Mononuclear cell (primary cell): ENCODE results near the gene ANKRD65. TPM values are rescaled to one million over a fixed set of nuclear protein-coding genes. Genes with fewer than 3 reads are reported as not detected.

ENCODE experiments used
- H3K27me3 ChIP-seq: 2 replicates; pipeline ENCODE4 v1.6.0; 2011; ENCODE audit warnings: low read length, control low read depth; ENCODE audit not compliant: insufficient read depth
- H3K4me1 ChIP-seq: 2 replicates; pipeline ENCODE4 v1.5.1; 2011; ENCODE audit warnings: mild to moderate bottlenecking, low read length, control low read depth; ENCODE audit not compliant: insufficient read depth
- H3K4me3 ChIP-seq: 2 replicates; pipeline ENCODE4 v1.5.1; 2011; ENCODE audit warnings: mild to moderate bottlenecking, low read length, moderate library complexity
- H3K9me3 ChIP-seq: 2 replicates; pipeline ENCODE4 v1.5.1; 2011; ENCODE audit warnings: low read depth, mild to moderate bottlenecking, control low read depth, low read length
- total RNA-seq: library from RNA; depleted of rRNA; stranded (reverse); fragments of >200 nt; gene quantifications from one replicate; pipeline ENCODE4 v1.2.3, GENCODE V29; 2012

Gene ANKRD65
- total RNA-seq, 1 donor: not detected

DNA sequence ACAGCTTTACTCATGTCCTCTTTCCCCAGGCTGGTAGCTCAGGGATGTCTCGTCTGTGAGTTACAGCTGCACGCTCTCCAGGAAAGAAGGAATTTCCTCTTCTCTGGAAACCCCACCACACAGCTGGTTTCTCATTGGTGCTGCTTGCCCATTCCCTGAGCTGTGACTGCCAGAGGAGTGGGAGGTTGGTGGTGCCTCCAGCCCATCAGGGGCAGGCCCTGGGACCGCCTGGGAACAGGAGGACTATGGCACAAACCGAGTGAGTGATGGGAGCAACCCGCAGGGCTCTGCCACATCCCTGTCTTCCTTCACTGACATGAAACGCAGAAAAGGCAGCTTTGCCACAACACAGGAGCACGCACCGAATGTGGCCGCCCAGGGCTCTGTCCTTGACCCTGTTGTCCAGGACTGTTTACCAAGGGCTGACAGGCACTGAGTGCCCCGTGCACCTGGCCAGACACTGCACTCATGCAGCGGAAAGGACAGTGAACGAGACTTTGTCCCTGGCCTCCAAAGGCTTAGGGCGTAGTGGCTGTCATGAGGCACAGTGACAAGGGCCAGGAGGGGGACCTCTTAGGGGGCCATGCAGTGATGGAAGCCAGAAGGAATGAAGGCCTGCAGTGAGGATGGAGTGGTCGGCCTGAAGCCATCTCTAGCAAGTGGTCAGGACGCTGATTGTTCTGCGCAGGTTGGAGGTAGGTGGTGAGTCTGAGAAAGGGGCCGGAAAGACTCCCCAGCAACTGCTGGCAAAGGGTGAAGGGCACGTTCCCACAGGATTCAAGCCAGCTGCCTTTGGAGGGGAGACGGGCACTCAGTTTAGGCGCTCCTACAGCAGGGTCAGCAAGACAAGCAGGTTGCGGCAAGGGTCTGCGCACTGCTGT, 20.3 kb downstream of the ANKRD65 start:
- H3K9me3 ChIP-seq: no peaks in the 10 kb centered on the region
- H3K27me3 ChIP-seq: no peaks in the 10 kb centered on the region
- peaks cover 43% of the 10 kb centered on the region for H3K4me1 ChIP-seq
- H3K4me3 ChIP-seq: no peak overlapping the region

DNA sequence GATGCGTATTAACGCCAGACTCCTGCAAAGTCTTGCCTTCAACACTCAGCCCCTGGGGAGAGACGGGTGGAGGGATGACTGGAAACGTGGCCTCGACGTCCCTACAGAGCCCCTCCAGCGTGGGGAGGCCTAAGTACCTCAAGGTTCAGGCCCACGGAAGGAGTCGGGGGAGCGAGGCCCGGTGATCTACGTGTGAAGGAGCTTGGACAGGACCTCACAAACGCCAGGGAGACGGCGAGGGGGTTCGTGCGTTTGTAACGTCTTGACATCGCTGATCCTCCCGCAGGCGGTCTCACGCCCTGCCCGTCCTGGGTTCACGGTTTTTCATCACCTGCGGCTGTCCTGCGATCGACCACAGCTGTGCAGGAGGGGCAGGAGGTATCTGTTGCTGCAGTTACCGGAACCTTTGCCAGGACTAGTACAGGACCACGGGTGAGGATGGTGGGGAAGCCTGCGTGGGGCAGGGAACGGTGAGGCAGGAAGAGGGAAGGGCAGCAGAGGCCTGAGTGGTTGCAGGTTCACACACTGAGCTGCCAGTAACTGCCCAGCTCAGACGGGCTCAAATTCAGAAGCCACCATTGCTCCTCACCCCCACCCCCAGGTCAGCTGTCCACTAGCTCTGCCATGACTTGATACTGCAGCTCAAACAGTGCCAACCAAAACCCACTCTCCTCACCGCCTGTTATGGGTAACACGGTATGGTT, 21.1 kb downstream of the ANKRD65 start:
- Histone ChIP-seq H3K4me3 (peak overlapping the region; percentile 94), H3K4me1 (peaks cover 35% of the 10 kb centered on the region), H3K9me3 (no peaks in the 10 kb centered on the region)

DNA sequence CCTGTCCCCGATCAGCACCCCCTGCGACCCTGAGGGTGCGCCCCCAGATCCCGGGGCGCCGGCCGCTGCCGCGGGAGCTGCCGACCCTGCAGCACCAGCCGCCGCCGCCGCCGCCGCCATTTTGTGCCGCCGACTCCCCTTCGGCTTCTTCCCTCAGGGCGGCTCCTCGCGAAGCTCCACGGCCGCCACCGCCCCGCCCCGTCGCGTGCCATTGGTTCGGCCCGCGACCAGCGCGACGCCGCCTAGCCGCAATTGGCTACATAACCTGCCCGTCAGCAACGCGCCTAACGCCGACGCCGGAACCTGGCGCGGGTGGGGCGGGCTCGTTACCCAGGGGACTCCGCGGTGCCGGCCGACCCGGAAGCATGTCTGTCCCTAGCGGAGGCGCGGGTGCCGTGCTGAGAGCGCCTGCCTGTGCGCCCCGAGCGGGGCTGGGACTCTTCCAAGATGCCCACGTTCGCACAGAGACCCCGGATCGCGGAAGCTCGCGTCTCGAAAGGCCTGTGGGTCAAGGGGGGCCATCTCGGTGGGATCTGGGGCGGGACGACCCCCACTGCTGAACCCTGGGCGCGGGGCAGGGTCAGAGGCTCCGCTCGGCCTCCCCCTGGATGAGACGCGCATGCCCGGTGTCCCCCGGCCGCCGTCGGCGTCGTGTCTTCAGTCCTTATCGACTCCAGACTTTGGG, 21.7 kb downstream of the ANKRD65 start, which contains the start of gene CCNL2:
TSS of gene CCNL2 (minus strand) at position 149 of the 685 bp plus-strand sequence. CDS start at position 120, 29 bp downstream.
- H3K27me3 ChIP-seq: no peaks in the 10 kb centered on the region
- no peaks in the 10 kb centered on the region for H3K9me3 ChIP-seq
- peak within 1 kb of the TSS; percentile 94 for H3K4me3 ChIP-seq
- H3K4me1 ChIP-seq: peaks cover 35% of the 10 kb centered on the region

More for the DNA sequence above, 21.1 kb downstream of the ANKRD65 start:
- H3K27me3 ChIP-seq: no peaks in the 10 kb centered on the region

DNA sequence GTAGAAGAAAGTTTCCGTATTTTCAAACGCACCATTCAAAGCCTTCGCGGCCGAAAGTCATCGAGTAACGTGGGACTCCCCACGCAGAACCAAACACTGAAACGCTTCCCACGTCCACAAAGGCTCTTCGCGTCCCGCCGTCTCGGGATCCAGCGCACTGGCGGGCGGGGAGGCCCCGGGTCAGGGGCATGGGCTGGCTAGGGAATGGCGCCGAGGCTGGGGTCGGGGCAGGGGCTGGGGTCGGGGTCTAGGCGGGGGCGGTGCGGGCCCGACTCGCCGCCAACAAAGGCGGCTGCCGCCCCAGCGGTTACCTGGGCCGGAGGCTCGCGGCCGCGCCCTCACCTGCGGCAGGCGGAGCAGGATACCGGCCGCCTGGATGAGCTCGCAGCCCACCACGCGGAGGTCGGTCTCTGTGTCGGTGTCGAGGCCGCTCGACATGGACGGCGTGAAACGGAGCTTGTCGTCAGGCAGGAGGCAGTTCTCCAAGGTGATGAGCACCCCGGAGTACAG, 22.3 kb downstream of the ANKRD65 start:
- no peaks in the 10 kb centered on the region for H3K27me3 ChIP-seq
- peak overlapping the region; percentile 94 for H3K4me3 ChIP-seq
- H3K4me1 ChIP-seq: peaks cover 35% of the 10 kb centered on the region
- H3K9me3 ChIP-seq: no peaks in the 10 kb centered on the region

DNA sequence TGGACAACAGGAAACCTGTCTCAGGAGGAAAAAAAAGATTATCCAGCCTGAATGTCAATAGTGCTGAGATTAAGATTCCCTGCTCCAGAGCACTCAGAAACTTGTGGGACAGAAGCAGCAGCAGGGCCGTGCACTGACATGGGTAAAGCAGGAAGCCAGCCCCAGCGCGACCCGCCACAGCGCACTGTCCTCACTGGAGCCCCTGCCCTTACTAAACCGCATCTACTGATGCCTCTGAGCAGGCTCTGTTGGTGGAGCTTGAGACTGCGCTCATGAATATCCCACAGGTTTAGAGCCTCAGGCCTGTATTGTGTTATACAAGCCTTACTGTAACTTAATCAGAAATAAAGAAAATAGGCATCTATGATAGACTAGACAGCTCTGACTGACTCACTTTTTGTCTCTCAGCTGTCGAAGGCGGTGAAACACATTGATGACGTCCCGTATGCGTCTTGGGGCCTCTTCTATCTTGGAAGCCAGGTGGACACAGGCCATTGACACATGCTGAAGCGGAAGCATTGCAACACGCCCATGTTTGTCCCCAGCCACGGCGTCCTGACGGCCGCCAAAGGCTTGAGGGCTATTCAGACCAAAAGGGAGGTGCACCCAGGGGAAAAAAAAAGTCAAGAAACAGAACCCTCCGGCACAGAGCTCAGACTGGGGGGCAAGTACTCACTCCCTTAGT, 23.1 kb downstream of the ANKRD65 start:
- H3K27me3 ChIP-seq: no peaks in the 10 kb centered on the region
- H3K4me1 ChIP-seq: peaks cover 35% of the 10 kb centered on the region

DNA sequence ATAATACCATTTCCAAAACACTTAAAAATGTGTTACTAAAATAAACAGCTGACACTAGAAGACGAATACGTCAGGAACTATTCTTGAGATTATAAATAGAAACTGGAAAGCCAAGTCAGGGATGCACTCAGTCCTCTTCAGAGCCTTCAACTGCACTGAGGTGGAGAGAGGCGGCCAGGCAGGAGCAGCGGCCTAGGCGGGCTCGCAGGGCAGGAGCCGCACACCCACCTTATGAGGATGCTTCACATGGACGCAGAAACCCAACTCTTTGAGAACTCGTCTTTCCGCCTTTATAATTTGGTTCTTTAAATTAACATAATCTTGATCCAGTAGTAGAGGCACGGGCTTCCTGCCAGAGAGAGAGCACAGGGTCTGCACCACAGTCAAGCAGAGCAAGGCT, 25.9 kb downstream of the ANKRD65 start:
- Histone ChIP-seq H3K27me3 (no peaks in the 10 kb centered on the region), H3K4me1 (peaks cover 25% of the 10 kb centered on the region), H3K4me3 (no peak overlapping the region), H3K9me3 (no peaks in the 10 kb centered on the region)

More for the DNA sequence above, 23.1 kb downstream of the ANKRD65 start:
- Histone ChIP-seq H3K4me3 (peak overlapping the region; percentile 94), H3K9me3 (no peaks in the 10 kb centered on the region)

DNA sequence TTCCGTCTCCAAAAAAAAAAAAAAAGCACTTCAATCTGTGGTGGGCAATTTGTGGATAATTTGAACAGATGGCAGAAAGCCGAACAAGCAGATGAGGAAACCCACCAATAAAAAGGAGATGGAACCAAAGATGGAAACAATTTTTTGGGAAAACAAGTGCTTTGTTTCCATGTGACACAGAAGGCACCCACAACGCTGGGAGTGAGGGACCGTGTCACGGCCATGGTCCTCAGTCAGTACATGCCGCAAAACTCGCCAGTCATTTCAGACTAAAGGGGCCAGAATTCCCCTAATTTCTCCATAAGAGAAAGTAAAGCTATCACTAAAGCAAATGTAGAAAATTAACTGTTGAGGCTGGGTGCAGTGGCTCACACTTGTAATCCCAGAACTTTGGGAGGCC, 27.0 kb downstream of the ANKRD65 start:
- H3K9me3 ChIP-seq: no peaks in the 10 kb centered on the region

DNA sequence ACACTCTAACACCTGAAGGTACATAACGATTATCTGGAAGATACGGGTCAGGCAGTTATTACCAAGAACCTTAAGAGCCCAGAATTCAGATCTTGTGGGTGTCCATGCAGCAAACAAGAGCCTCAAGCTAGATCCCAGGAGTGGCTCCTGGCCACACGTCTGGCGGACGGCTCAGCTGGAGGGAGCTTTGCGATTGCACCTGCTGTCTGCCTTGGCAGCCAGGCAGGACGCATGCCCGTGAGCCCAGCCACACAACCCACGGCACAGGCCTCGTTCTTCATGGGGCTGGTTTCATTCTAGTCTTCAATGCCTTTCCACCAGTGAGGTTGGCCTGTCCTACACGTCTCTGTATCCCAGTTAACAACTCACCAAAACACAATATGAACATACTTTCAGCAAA, 27.6 kb downstream of the ANKRD65 start:
- Histone ChIP-seq H3K4me3 (no peak overlapping the region), H3K27me3 (no peaks in the 10 kb centered on the region), H3K9me3 (no peaks in the 10 kb centered on the region), H3K4me1 (peaks cover 17% of the 10 kb centered on the region)

More for the DNA sequence above, 27.0 kb downstream of the ANKRD65 start:
- Histone ChIP-seq H3K27me3 (no peaks in the 10 kb centered on the region), H3K4me1 (peaks cover 19% of the 10 kb centered on the region), H3K4me3 (no peak overlapping the region)

DNA sequence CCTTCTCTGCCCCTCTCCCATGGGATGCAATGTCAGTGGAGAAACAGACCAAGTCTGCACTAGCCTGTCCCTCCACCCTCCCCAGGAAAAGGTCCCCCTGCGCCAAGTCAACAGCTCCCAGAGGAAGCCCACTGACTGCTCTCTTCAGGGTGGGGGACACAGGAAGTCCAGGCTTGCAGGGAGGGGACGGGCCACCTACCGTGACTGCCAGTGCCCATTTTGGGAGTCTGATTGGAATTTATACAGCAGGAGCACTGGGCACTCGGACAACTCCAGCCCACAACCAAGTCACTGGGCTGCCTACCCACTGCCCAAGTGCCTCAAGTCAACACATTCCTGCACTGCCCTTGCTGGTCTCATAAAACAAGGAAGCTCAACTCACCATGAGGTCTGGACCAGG, 28.1 kb downstream of the ANKRD65 start:
- H3K4me3 ChIP-seq: no peak overlapping the region
- no peaks in the 10 kb centered on the region for H3K27me3 ChIP-seq
- H3K9me3 ChIP-seq: no peaks in the 10 kb centered on the region
- peaks cover 13% of the 10 kb centered on the region for H3K4me1 ChIP-seq

DNA sequence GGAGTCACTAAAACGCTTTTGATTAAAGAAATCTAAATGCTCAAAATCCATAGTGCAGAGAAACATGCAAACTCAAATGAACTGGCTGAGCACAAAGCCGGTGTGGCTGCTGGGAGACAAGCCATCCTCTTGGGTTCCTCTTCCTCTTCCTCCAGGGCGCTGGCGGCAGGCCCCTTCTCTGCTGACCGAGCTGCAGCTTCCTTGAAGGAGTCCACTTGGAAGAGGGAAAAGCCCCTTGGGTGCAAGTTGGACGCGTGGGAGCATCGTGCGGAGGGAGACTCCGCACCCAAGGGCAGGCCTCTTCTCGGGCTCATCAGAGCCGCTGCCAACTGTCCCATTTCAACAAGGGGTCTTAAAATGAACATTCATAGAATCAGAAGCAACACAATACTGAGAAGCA, 29.9 kb downstream of the ANKRD65 start:
- Histone ChIP-seq H3K27me3 (no peaks in the 10 kb centered on the region), H3K4me1 (no peaks in the 10 kb centered on the region), H3K9me3 (no peaks in the 10 kb centered on the region), H3K4me3 (no peak overlapping the region)

DNA sequence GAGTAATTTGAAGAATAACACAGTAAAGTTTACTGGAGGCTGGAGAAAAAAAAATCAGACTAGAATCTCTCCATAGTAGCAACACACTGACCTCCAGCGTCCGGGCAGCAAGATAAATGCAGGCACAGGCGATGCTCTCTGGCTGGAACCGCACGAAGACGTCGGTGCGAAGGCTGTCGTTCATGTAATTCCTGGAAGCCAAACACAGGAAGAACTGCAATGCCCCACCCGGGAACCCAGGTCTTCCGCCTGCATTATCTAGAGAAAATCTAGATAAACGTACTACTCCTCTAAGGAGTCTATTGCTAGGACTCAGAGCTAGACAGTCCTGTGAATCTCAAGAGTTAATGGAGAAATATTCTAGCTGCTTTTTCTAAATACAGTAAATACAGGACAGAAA, 30.4 kb downstream of the ANKRD65 start:
- no peaks in the 10 kb centered on the region for H3K27me3 ChIP-seq

DNA sequence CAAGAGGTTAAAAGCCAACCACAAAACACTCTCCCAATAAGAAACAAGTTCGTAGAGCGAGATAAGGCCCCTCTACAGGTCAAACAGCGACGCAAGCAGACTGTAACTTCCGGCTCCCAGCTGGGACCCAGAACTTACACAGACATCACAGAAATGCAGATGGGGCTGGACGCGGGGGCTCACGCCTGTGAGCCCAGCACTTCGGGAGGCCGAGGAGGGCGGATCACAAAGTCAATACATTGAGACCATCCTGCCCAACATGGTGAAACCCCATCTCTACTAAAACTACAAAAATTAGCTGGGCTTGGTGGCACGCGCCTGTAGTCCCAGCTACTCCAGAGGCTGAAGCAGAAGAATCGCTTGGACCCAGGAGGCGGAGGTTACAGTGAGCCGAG, 33.0 kb downstream of the ANKRD65 start:
- Histone ChIP-seq H3K27me3 (no peaks in the 10 kb centered on the region), H3K4me3 (no peak overlapping the region), H3K4me1 (no peaks in the 10 kb centered on the region), H3K9me3 (no peaks in the 10 kb centered on the region)

More for the DNA sequence above, 30.4 kb downstream of the ANKRD65 start:
- Histone ChIP-seq H3K4me3 (no peak overlapping the region), H3K4me1 (no peaks in the 10 kb centered on the region), H3K9me3 (no peaks in the 10 kb centered on the region)

DNA sequence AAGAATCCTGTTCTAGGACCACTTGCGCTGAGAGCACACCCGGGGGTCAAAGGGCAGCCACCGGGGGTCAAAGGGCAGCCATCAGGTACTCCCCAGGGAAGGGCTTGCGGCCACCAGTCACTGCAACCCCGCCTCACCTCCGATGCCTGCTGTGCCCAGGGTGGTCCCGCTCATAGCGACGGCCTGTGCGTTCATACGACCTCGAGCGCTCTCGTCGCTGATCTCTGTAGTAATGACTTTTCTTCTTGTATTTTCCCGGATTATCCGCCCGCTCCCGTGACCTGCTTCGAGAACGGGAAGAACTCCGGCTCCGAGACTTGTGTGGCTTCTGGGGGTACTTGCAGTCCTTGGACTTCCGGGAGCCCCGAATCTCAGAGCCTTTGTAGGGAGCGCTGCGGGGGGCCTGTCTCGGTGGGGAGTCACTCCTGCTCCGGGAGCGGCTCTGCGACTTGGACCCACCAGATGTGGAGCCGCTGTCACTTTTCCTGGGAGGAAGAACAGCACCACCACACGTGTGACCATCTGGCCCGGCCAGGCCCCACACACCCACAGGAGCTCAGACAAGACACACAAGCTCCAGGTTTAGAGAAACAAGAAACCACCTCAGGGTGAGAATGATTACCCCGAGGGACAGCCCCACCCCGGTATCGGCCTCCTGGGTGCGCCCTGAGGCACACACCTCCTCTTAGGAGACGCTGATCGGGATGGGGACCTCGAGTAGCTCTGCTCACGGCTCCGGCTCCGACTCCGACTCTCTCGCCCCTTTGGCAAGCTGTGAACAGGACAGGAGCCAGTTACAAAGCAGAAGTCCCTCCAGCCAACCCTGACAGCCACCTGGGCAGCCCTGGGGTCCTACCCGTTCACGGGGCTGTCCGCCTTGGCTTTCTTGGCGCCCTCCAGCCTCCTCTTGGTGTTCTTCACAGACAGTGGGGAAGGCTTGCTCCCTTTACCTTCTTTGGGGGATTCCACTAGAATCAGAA, 33.7 kb downstream of the ANKRD65 start:
- H3K4me3 ChIP-seq: no peak overlapping the region
- H3K4me1 ChIP-seq: no peaks in the 10 kb centered on the region

More for the DNA sequence above, 33.7 kb downstream of the ANKRD65 start:
- Histone ChIP-seq H3K27me3 (no peaks in the 10 kb centered on the region), H3K9me3 (no peaks in the 10 kb centered on the region)
